Measurements from ENCODE around the gene METTL25.

The METTL25 gene

GRCh38 chr12:82415402-82415801, 57.1 kb downstream of the METTL25 start:
- TF ChIP-seq GATA1 (IDR thresholded peaks at IDR 0.05; ENCODE audit: low read depth, low read length) (no peak), POLR2A (IDR thresholded peaks at IDR 0.05; ENCODE audit: low read length) (no peak)

GRCh38 chr12:82425241-82425640, 66.9 kb downstream of the METTL25 start:
- no peak for DNase-seq
- TF ChIP-seq POLR2A (IDR thresholded peaks at IDR 0.05; ENCODE audit: low read length) = no peak
- TF ChIP-seq GATA1 (IDR thresholded peaks at IDR 0.05; ENCODE audit: low read depth, low read length) = no peak

More at GRCh38 chr12:82415402-82415801, 57.1 kb downstream of the METTL25 start:
- DNase-seq = no peak

- TF ChIP-seq POLR2A (IDR thresholded peaks at IDR 0.05; ENCODE audit: low read length) (no peak), GATA1 (IDR thresholded peaks at IDR 0.05; ENCODE audit: low read depth, low read length) (no peak)
- DNase-seq = no peak
These were observed 67.8 kb downstream of the METTL25 start for GRCh38 chr12:82426081-82426480.

- TF ChIP-seq POLR2A (IDR thresholded peaks at IDR 0.05; ENCODE audit: low read length) = no peak
- no peak for TF ChIP-seq GATA1 (IDR thresholded peaks at IDR 0.05; ENCODE audit: low read depth, low read length)
- no peak for DNase-seq
These were observed 68.3 kb downstream of the METTL25 start for GRCh38 chr12:82426586-82426985.

- no peak for DNase-seq
These were observed 72.3 kb downstream of the METTL25 start for GRCh38 chr12:82430541-82431145.

GRCh38 chr12:82434392-82434911, 76.1 kb downstream of the METTL25 start:
- TF ChIP-seq POLR2A (IDR thresholded peaks at IDR 0.05; ENCODE audit: low read length) (no peak), GATA1 (IDR thresholded peaks at IDR 0.05; ENCODE audit: low read depth, low read length) (no peak)
- DNase-seq = no peak

More at GRCh38 chr12:82430541-82431145, 72.3 kb downstream of the METTL25 start:
- TF ChIP-seq GATA1 (IDR thresholded peaks at IDR 0.05; ENCODE audit: low read depth, low read length) = no peak
- no peak for TF ChIP-seq POLR2A (IDR thresholded peaks at IDR 0.05; ENCODE audit: low read length)

- no peak for DNase-seq
- TF ChIP-seq POLR2A (IDR thresholded peaks at IDR 0.05; ENCODE audit: low read length) (no peak), GATA1 (IDR thresholded peaks at IDR 0.05; ENCODE audit: low read depth, low read length) (no peak)
These were observed 78.0 kb downstream of the METTL25 start for GRCh38 chr12:82436354-82436753.

GRCh38 chr12:82437744-82438143, 79.4 kb downstream of the METTL25 start:
- TF ChIP-seq POLR2A (IDR thresholded peaks at IDR 0.05; ENCODE audit: low read length) (no peak), GATA1 (IDR thresholded peaks at IDR 0.05; ENCODE audit: low read depth, low read length) (no peak)
- no peak for DNase-seq

GRCh38 chr12:82438356-82438755, 80.0 kb downstream of the METTL25 start:
- TF ChIP-seq GATA1 (IDR thresholded peaks at IDR 0.05; ENCODE audit: low read depth, low read length) (no peak), POLR2A (IDR thresholded peaks at IDR 0.05; ENCODE audit: low read length) (no peak)
- no peak for DNase-seq

GRCh38 chr12:82440885-82441284, 82.6 kb downstream of the METTL25 start:
- TF ChIP-seq POLR2A (IDR thresholded peaks at IDR 0.05; ENCODE audit: low read length) = no peak
- no peak for TF ChIP-seq GATA1 (IDR thresholded peaks at IDR 0.05; ENCODE audit: low read depth, low read length)
- DNase-seq = no peak

- no peak for DNase-seq
- TF ChIP-seq POLR2A (IDR thresholded peaks at IDR 0.05; ENCODE audit: low read length) (no peak), GATA1 (IDR thresholded peaks at IDR 0.05; ENCODE audit: low read depth, low read length) (no peak)
These were observed 90.7 kb downstream of the METTL25 start for GRCh38 chr12:82448911-82449578.

- TF ChIP-seq POLR2A (IDR thresholded peaks at IDR 0.05; ENCODE audit: low read length) = no peak
- no peak for TF ChIP-seq GATA1 (IDR thresholded peaks at IDR 0.05; ENCODE audit: low read depth, low read length)
- DNase-seq = no peak
These were observed 98.3 kb downstream of the METTL25 start for GRCh38 chr12:82456633-82457032.

- DNase-seq = no peak
- no peak for TF ChIP-seq GATA1 (IDR thresholded peaks at IDR 0.05; ENCODE audit: low read depth, low read length)
- no peak for TF ChIP-seq POLR2A (IDR thresholded peaks at IDR 0.05; ENCODE audit: low read length)
These were observed 99.8 kb downstream of the METTL25 start for GRCh38 chr12:82458101-82458500.

GRCh38 chr12:82461393-82461792, 103.1 kb downstream of the METTL25 start:
- DNase-seq = no peak
- TF ChIP-seq POLR2A (IDR thresholded peaks at IDR 0.05; ENCODE audit: low read length) = no peak

GRCh38 chr12:82461836-82462235, 103.5 kb downstream of the METTL25 start:
- no peak for DNase-seq
- no peak for TF ChIP-seq POLR2A (IDR thresholded peaks at IDR 0.05; ENCODE audit: low read length)
- TF ChIP-seq GATA1 (IDR thresholded peaks at IDR 0.05; ENCODE audit: low read depth, low read length) = no peak
